ENCODE data around the gene HSPA4L. TPM values are rescaled to one million over a fixed set of nuclear protein-coding genes. Genes with fewer than 3 reads are reported as not detected.

Gene HSPA4L
- total and polyA plus RNA-seq, 7 donors, result under 0.01 to 7.7 (median 3.5) TPM

- 93% methylated on average over 2 of the region's 2 CpGs for WGBS, 2 donors
- H3K27ac ChIP-seq, result no peak overlapping the region
These were observed 86.1 kb downstream of the HSPA4L start for GRCh38 chr4:127868196-127868595.

GRCh38 chr4:127870281-127870680, 88.2 kb downstream of the HSPA4L start:
- no peaks in the 10 kb centered on the region for H3K36me3 ChIP-seq
- TF ChIP-seq POLR2A (IDR thresholded peaks at IDR 0.05) (no peak), POLR2AphosphoS5 (IDR thresholded peaks at IDR 0.05) (no peak), EP300 (IDR thresholded peaks at IDR 0.05) (no peak)
- TF ChIP-seq, protein P1, sequence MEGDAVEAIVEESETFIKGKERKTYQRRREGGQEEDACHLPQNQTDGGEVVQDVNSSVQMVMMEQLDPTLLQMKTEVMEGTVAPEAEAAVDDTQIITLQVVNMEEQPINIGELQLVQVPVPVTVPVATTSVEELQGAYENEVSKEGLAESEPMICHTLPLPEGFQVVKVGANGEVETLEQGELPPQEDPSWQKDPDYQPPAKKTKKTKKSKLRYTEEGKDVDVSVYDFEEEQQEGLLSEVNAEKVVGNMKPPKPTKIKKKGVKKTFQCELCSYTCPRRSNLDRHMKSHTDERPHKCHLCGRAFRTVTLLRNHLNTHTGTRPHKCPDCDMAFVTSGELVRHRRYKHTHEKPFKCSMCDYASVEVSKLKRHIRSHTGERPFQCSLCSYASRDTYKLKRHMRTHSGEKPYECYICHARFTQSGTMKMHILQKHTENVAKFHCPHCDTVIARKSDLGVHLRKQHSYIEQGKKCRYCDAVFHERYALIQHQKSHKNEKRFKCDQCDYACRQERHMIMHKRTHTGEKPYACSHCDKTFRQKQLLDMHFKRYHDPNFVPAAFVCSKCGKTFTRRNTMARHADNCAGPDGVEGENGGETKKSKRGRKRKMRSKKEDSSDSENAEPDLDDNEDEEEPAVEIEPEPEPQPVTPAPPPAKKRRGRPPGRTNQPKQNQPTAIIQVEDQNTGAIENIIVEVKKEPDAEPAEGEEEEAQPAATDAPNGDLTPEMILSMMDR (IDR thresholded peaks at IDR 0.05), result no peak
- intact Hi-C loops (cut with DNase I), result loop anchor here (10.0 kb wide), 1 partner anchor 235 kb away; the partner anchor contains the start of gene INTU
- no peak overlapping the region for H3K4me3 ChIP-seq
- no peaks in the 10 kb centered on the region for H3K9me3 ChIP-seq
- H3K27me3 ChIP-seq, result no peaks in the 10 kb centered on the region
- peaks cover 0 to 13% (median 4%) of the 10 kb centered on the region in 4 donors for H3K4me1 ChIP-seq
- H3K27ac ChIP-seq, result peak overlapping the region in 1 of 4 donors; percentile 10
- no peak for DNase-seq

More at GRCh38 chr4:127868196-127868595, 86.1 kb downstream of the HSPA4L start:
- TF ChIP-seq POLR2AphosphoS5 (IDR thresholded peaks at IDR 0.05), result no peak
- TF ChIP-seq EP300 (IDR thresholded peaks at IDR 0.05), result no peak
- TF ChIP-seq, protein P1 (IDR thresholded peaks at IDR 0.05), result no peak
- no peak for TF ChIP-seq POLR2A (IDR thresholded peaks at IDR 0.05)
- no peaks in the 10 kb centered on the region for H3K9me3 ChIP-seq
- peaks cover 0 to 13% (median 4%) of the 10 kb centered on the region in 4 donors for H3K4me1 ChIP-seq
- no peak overlapping the region for H3K4me3 ChIP-seq
- intact Hi-C loops (cut with DNase I), result no loop called here
- no peaks in the 10 kb centered on the region for H3K36me3 ChIP-seq
- DNase-seq, result no peak
- H3K27me3 ChIP-seq, result no peaks in the 10 kb centered on the region

- H3K9me3 ChIP-seq, result no peaks in the 10 kb centered on the region
- no peaks in the 10 kb centered on the region for H3K36me3 ChIP-seq
- intact Hi-C loops (cut with DNase I), result loop anchor here (10.0 kb wide), 1 partner anchor 236 kb away; the partner anchor contains the start of gene INTU
- DNase-seq, result no peak
- WGBS, 2 donors, result 71 to 84% methylated on average over 3 of the region's 3 CpGs
- no peak overlapping the region for H3K4me3 ChIP-seq
- no peaks in the 10 kb centered on the region for H3K27me3 ChIP-seq
- peak overlapping the region in 1 of 4 donors; percentile 10 for H3K27ac ChIP-seq
- no peak for TF ChIP-seq POLR2A (IDR thresholded peaks at IDR 0.05)
- no peak for TF ChIP-seq EP300 (IDR thresholded peaks at IDR 0.05)
- TF ChIP-seq, protein P1 (IDR thresholded peaks at IDR 0.05), result no peak
- TF ChIP-seq POLR2AphosphoS5 (IDR thresholded peaks at IDR 0.05), result no peak
- H3K4me1 ChIP-seq, result peaks cover 0 to 13% (median 4%) of the 10 kb centered on the region in 4 donors
These were observed 88.6 kb downstream of the HSPA4L start for GRCh38 chr4:127870688-127871087.

DNA sequence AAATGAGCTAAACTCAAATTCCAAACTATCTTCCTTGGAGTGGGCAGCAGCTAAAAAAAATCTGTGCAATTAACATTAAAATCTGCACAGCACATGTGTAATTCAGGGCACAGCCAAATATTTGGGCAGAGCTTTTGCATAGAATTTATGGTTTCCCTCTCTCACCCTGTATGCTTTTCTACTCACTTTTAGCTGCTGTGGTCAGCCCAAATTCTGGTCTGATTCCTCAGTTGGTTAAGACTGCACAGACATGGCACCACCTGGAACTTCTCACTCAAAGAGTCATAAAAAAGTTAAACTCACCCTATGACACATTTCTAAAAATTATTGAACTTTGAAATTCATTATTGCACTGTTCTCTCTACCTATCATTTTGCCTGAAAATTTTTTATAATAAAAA, 93.7 kb downstream of the HSPA4L start:
- H3K36me3 ChIP-seq, result no peaks in the 10 kb centered on the region
- intact Hi-C loops (cut with DNase I), result loop anchor here (10.0 kb wide), 1 partner anchor 241 kb away; the partner anchor contains the start of gene INTU
- H3K27ac ChIP-seq, result no peak overlapping the region
- DNase-seq, result no peak
- H3K27me3 ChIP-seq, result no peaks in the 10 kb centered on the region
- TF ChIP-seq EP300 (IDR thresholded peaks at IDR 0.05), result no peak
- TF ChIP-seq POLR2AphosphoS5 (IDR thresholded peaks at IDR 0.05), result no peak
- no peak for TF ChIP-seq POLR2A (IDR thresholded peaks at IDR 0.05)
- TF ChIP-seq, protein P1 (IDR thresholded peaks at IDR 0.05), result no peak
- no peak overlapping the region for H3K4me3 ChIP-seq
- H3K4me1 ChIP-seq, result peaks cover 0 to 4% (median 1%) of the 10 kb centered on the region in 4 donors
- no peaks in the 10 kb centered on the region for H3K9me3 ChIP-seq

All from sigmoid colon (tissue), 7 donors.